Brain pericyte (primary cell): ENCODE data around the gene PREX1.

Source experiments
- DNase-seq: peaks from one replicate; pipeline ENCODE4 v3.0.0-alpha.2; 2012; ENCODE audit warnings: low read depth, low spot score

The PREX1 gene

GRCh38 chr20:48638546-48638945 lies 189.3 kb downstream of the PREX1 start:
- DNase-seq: no peak

- no peak for DNase-seq
These were observed 190.3 kb downstream of the PREX1 start for GRCh38 chr20:48637461-48637860.

DNA sequence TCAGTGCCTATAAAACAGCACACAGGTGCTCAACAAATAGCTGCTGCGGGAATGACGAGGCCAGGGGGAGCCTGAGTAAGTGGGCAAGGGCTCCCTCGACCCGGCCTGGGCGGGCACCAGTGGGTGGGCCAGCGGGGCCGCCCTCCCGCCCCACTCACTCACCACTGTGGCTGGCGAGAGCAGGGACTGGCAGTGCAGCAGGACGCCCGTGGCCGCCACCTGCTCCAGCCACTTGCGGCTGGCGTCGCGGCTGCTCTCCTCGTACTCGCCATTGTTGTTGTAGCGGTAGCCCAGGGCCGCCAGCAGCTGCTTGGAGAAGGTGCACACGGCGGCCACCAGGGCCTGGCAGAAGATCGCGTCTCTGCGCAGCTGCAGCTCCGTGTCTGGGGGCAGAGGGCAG lies 191.5 kb downstream of the PREX1 start:
- DNase-seq: no peak

DNA sequence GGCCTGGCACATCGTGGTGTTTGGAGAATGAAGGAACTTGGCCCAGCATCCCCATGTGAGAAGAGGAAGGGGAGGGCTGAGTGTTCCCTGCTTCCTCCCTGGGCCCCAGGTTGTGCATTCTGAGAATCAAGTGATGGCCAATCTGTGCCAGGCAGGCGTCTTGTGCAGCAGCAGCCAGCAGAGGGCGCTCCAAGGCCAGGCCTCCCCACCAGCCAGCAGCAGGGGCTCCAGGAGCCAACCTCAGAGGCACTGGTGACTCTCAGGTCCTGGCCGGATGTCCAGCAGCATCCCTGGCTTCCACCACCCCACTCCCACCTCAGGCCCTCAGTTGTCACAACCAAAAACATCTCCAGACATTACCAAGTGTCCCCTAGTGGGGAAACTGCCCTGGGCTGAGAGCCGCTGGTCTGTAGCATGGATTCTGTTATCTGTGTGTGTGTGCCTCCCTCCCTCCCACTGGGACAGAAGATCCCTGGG lies 192.0 kb downstream of the PREX1 start:
- no peak for DNase-seq

DNA sequence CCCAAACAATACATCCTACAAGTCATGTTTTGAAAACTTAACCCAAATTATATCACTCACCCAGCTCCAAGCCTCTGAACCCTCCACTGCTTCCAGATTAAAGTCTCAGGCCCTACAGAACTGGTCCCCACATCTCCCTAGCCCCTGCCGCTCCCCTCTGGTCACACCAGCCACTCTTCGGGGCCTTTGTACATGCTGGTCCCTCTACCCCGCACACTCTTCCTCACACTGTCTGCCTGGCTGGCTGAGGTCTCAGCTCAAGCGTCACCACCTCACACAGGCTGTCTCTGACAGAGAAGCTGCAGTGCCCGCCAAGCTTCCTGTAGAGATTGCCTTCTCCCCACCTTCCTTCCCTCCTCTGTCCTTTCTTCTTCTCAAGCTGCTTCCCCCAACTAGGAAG lies 192.4 kb downstream of the PREX1 start:
- DNase-seq: no peak

GRCh38 chr20:48634641-48635040 lies 193.2 kb downstream of the PREX1 start:
- no peak for DNase-seq

DNA sequence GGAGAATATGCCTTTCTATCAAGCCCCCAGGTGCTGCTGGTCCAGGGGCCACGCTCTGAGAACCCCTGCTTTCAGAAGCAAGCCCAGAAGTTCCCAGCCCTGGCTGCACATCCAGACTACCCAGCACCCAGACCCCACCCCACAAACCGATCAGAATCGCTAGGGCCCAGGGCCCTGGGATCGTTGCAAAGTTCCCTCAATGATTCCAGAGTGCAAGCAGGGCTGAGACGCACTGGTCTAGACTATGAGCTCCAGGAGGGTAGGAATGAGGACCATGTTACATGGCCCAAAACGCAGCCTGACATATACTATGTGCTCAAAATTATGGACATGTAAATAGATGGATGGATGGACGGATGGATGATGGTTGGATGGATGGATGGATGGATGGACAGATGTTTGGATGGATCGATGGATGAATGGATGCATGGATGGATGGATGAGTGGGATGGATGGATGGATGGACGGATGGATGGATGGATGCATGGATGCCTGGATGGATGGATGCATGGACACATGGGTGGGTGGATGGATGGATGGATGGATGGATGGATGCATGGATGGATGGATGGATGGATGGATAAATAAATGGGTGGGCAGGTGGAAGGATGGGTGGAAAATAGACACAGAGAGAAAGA lies 194.1 kb downstream of the PREX1 start:
- no peak for DNase-seq

GRCh38 chr20:48632825-48633619 lies 194.8 kb downstream of the PREX1 start:
- no peak for DNase-seq

DNA sequence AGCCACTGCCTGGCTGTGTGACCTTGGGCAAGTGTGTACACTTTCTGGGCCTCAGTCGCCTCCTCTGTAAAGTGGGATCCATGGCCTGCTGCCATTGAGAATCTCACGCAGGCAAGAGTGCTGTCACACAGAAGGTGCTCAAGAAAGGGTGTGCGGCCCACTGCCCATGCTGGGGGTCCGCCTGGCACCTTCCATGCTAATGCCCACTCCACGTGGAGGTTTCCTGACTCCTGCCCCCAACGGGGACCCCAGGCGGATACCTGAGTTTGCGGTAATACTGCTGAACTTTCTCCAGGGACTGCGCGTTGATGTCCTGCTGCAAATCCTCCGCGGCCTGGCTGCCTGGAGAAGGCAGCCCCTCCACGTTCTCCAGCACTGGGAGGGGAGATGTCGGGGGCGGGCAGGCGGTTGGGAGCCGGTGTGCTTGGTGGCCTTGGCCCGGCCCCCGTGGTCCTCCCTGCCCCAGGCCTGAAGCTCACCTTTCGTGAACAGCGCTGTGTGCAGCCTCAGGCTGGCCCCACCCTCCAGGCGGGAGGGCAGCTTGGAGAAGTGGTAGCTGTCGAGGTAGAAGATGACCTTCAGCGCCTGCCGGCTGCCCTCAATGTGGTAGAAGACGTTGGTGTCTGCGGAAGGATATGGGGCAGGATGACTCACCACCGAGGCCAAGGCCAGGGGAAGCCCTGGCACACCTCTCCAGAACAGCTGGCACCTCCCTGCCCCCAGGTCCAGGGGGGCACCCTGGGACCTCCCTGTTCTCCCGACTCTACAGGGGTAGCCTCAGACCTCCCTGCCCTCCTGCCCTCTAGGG lies 195.6 kb downstream of the PREX1 start:
- no peak for DNase-seq

DNA sequence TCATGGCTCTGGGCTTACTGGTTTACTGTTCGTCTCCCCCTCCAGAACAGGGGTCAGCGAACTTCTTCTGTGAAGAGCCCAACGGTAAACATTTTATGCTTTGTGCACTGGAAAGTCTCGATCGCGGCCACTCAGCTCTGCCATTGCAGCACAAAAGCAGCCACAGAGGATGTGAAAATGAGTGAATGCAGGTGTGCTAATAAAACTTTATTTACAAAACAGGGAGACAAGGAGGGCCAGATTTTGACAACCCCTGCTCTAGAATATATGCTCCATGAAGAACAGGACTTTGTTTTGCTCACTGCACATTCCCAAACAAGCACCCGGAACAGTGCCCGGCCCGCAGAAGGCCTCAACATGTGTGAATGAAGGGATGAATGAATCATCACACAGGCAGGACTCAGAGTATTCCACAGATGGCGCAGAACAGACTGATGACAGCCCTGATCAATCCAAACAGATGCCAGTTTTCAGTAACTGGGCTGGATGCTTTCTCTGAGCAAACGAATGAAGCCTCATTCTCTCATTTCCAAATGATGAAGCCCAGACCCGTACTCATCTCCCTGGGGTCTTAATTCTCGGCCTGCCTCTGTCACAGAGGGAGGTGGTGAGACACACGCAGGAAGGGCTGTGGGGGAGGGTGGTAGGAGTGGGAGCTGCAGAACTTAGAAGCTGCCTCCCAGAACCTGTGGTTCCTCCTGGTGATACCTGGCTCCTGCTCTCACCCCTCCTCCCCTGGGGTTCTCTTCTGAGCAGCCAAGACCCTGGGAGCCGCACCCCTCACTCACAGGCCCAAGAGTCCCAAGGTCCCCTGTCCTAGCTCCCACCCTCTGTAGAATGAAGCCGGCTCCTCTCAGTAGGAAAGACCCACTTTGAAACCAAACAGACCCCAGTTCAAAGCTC lies 196.4 kb downstream of the PREX1 start:
- DNase-seq: no peak

DNA sequence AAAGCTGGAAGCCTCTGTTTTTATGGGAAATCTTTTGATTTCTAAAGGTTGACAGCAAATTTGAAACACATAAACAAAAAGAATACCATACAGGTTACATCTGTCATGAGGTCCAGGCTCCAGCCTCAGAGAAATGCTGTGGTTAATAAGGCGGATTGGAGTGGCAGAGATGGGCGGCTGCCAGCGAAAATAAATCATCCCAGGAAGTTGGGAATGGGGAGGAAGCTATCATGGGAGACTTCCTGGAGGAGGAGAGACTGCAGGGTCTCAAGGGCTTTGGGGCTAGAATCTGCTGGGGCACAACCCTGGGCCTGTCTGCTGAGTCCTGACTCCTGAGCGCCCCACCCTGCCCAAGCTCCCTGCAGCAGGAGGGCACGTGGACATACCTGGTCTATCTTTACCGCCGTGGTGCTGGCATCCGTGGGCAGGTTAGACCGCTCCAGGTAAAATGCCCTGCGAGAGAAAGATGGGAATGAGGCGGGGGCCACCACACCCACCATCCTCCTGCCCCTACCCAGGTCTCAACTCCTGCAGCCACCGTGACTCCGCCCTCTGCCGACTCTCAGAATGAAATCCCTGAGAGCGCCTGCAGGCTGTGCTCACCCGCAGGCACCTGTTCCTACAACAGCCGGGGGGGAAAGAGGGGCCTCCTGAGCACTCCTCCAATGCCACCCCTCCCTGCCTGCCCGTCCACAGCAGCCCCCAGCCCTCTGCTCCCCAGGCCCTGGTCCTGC lies 197.3 kb downstream of the PREX1 start:
- no peak for DNase-seq

DNA sequence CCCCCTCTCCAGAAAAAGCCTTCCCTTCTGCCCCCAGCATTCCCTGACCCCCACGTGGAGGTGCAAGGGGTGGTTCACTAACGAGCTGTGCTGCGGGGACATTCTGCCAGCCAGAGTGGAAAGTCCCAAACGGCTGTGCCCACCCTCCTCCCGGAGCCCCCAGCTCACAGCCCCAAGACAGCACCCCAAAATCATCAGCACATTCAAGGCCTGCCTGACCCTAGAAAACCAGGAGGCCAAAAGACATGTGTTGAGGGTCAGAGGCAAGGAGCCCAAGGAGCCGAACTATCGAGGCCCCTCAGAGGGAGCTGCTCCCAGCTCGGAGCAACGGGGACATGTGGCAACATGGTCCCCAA lies 197.9 kb downstream of the PREX1 start:
- DNase-seq: no peak

- DNase-seq: no peak
These were observed 198.5 kb downstream of the PREX1 start for GRCh38 chr20:48629069-48629959.

- DNase-seq: no peak
These were observed 200.1 kb downstream of the PREX1 start for GRCh38 chr20:48627737-48628128.

DNA sequence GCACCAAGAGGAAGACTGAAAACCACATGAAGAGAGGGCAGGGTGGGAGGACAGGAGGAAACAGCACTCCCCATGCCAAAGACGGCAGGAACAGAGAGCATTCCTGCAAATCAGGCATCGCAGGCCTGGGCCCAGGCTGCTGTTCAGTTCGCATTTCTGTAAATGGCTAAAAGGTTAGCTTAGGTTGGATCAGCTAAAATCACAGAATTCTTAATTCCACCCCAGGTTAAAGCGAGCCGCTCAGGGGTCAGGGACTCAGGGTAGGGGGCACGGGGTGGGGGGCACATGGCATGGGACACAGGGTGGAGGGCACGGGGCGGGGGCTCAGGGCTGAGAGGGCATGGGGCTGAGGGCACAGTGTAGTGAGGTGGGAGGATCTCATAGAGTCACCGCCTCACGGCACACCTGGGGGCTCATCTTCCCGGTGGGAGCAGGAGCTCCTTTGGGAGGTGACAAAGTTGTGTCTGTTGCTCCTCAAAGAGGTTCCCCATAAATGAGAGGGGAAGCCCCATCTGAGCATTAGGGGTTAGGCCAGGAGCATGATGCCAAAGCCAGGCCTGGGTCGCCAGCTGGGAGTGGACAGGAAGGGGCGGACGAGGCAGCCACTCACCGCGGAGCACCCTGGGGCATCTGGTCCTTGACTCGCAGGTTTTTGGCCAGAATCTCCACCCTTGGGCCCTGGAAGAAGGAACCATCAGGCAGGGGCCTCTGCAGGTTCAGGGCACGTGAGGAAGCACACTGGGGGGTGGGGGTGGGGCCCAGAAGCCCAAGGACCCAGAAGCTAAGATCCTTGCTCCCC lies 200.7 kb downstream of the PREX1 start:
- no peak for DNase-seq

- no peak for DNase-seq
These were observed 201.4 kb downstream of the PREX1 start for GRCh38 chr20:48626226-48626937.

DNA sequence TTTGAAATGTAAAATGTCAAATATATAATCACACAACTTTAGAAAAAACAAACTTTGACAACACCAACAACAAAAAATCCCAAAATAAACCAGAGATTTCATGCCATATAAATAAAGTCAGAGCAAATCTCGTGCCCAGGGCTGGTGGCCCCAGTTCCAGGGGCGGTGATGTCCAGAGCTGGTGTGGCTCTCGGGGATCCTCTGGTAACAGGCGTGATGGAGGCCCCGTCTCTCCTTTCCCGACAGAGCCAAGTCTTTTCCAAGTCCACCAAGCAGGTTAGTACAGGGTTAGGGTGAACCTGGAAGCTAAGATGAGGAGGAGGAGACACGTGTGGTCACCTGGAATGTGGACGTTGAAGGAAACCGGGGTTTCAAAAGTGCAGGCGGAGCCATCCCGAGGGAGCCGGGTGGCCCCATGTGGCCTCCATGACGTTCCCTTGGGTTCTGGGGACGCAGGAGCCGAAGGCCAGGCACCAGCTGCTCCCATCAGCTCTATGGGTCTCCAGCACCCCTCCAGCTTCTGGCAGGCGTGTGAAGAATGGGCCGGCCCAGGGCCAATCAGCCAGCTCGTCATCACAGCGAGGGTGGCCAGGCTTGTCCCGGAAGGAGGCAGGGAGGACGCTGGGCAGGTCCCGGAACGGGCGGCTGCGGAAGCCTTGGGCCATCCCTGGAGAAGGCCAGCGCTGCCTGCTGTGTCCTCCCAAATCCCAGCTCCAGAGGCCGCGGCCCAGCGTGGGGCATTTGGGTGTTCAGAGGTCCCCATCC lies 202.5 kb downstream of the PREX1 start:
- DNase-seq: no peak
